Cortex of kidney (tissue), 1 donor: ENCODE measurements around the gene SPRY1.

Experiments used
- DNase-seq: peaks from one replicate; lab custom pipeline; 2025; lab: John Stamatoyannopoulos, UW

Gene SPRY1

DNA sequence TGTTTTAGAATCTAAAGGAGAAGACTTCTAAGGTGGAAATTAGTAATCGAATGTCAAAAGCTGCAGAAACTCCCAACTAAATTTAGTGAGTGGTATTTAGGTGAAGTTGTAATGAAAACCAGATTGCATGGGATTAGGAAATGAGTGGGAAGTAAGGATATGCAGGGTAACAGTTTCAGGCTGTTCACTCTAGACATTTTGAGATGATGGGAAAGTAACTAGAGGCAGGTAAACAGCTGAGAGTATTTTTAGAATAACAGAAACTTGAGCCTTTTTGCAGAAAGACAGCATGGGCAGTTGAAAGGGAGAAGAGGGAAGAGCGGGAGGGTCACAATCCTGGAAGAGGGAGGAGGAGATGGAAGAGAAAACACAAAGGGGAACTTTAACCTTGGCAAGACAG lies 12.7 kb downstream of the SPRY1 start:
- no peak for DNase-seq

DNA sequence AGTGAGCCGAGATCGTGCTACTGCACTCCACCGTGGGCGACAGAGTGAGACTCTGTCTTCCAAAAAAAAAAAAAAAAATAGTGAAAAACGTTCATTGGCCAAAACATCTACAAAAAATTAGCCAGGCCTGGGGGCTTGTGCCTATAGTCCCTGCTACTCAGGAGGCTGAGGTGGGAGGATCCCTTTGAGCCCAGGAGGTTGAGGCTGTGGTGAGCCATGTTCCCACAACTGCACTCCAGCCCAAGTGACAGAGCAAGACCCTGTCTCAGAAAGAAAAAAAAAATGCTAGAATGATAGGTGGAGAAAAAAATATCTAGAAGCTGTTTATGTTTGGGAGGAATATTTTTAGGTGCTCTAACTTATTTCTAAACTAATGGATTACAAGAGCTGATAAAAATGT lies 14.9 kb downstream of the SPRY1 start:
- DNase-seq, result no peak

- no peak for DNase-seq
These were observed 15.5 kb downstream of the SPRY1 start for GRCh38 chr4:123412091-123412505.

GRCh38 chr4:123412700-123413512 lies 16.3 kb downstream of the SPRY1 start:
- DNase-seq, result no peak

DNA sequence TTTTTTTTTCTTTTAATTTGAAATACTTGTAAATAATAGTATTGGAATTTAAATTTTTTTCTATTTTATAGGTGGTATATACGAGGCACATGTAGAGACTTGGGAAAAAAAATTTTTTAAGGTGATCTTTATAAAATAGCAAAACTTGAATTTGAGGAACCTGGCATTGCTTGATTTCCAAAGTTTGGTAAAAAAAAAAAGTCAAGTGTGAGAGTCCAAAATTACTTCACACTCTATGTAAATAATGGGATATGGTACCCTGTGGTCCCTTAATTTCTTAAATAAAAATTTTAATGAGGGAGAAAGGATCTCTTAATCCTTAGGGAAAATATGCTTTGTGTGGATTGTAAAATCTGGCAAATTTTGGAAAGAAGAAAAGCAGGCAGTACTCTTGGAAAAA lies 19.0 kb downstream of the SPRY1 start:
- DNase-seq, result no peak

DNA sequence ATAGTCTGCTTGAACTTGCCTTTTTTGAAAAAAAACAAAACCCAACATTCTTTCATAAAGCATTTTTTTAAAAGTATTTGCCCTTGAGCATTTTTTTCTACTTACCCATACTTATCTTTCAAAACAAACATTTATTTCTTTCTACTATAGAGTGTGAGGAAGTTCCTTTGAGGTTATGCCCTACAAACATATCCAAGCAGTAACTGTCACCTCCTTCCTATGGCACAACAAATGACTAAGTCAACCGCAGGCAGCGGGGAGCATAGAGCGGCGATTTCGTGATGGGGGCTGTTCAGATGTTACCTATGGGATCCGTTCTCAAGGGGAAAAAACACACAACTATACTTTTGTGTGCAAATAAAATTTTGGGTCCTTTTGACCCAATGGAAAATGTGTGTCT lies 19.4 kb downstream of the SPRY1 start:
- DNase-seq, result no peak

DNA sequence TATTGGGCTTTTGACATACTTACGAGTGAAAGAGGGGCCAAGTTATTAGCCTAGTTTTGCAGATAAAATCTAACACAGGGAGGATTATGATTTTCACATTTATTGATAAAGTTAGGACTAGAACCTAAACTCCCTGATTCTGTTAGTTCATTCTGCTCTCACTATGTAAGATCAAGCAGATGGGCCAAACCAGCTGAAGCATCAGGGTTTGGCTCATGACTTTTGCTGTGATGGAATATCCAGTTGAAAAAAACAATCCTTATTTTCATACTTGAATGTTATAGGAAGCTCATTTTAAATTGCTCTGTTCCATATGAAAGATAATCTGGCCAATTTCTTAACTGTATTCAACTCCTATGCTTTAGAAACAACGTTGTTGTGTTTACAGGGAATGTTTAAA lies 21.2 kb downstream of the SPRY1 start:
- DNase-seq, result no peak

GRCh38 chr4:123418351-123418931 lies 21.8 kb downstream of the SPRY1 start:
- DNase-seq, result no peak

DNA sequence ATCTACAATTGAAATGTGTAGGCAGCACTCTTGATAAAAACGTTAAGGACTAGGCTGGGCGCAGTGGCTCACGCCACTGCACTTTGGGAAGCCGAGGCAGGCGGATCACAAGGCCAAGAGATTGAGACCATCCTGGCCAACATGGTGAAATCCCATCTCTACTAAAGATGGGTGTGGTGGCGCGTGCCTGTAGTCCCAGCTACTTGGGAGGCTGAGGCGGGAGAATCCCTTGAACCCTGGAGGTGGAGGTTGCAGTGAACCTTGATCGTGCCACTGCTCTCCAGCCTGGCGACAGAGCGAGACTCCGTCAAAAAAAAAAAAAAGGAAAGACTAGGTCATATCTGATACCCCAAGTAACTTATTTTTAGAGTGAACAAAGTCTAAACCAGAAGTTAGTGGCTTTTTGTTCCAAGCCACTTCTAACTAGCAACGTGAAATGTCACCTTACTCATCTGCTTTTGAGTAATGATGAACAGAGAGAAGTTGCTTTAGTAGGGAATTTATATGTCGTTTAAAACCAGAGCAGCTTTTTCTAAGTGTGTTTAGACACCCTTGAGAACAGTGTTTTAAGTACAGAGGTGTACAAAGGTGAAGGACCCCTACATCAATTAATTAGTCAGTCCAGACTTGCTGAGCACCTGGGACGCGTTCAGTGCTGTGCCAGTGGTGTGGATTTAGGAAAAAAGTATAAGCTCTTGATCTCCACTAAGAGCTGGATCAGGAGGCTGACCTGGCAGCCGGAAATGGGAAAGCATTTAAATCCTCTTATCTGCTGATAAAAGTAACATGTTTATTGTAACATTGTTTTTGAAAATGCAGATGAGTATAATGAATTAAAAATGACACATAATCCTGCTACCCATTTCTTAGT lies 23.5 kb downstream of the SPRY1 start:
- no peak for DNase-seq

- DNase-seq, result no peak
These were observed 24.8 kb downstream of the SPRY1 start for GRCh38 chr4:123421227-123421936.

DNA sequence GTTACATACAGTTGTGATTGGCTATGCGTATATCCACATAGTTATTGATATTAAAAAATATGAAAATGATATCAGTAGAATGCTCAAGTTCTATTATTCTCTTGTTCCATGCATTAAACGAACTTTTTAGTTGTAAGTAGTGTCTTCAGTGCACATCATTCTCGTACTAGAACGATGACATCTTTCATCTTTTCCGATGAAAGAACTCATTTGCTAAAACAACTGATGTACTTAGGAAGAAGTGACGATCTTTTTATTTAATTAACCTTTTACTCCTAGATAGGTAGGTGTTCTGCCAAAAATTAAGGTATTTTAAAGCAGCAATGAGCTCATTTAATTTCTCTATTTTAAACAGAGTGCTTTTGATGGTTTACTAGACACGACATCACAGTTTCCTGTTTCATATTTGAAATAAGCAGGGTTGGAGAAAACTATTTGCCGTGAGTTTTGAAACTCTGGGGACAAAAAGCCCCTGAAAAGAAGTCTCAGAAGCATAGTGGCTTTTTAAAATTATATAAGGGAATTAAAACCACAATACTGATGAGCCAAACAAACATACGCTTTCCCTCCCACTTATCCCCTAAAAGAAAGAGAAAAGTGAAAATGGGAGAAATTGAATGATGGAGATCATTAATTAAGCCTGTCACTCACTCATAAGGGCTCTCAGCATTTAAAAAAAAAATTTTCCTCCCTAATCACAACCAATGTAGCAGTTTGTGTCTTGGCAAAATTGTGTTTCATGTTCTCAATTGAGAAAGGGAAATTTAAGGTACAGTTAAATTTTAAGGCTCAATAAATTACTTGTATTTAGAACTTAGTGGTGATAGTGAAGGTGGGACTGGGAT lies 25.6 kb downstream of the SPRY1 start:
- no peak for DNase-seq

DNA sequence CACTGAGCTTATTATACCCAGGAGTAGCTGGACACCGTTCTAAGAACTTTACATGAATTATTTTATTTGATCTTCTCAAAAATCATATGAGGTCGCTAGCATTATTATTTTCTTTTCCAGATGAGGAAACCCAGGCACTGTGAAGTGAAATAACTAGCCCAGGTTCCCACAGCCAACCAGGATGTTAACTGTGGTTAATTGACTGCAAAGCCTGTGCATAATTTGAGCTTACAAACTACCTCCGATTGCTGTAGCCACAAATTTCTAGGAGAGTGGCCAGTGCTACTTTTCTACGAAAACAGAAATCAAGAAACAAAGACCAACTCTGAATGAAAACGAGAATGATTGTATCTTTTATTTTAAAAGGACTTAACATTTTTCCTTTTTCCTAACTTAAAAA lies 27.2 kb downstream of the SPRY1 start:
- DNase-seq, result no peak

- no peak for DNase-seq
These were observed 31.4 kb downstream of the SPRY1 start for GRCh38 chr4:123427951-123428350.

DNA sequence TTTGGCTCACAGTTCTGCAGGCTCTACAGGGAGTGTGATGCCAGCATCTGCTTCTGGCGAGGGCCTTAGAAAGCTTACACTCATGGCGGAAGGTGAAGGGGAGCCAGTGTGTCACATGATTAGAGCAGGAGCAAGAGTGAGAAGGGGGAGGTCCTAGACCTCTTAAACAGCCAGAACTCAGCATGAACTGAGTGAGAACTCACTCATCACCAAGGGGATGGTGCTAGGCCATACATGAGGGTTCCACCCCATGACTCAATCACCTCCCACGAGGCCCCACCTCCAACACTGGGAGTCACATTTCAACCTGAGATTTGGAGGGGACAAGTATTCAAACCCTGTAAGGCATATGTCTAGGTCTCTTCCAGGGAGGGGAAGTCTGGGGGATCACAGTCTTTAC lies 33.4 kb downstream of the SPRY1 start:
- no peak for DNase-seq

GRCh38 chr4:123430501-123430900 lies 33.9 kb downstream of the SPRY1 start:
- no peak for DNase-seq

DNA sequence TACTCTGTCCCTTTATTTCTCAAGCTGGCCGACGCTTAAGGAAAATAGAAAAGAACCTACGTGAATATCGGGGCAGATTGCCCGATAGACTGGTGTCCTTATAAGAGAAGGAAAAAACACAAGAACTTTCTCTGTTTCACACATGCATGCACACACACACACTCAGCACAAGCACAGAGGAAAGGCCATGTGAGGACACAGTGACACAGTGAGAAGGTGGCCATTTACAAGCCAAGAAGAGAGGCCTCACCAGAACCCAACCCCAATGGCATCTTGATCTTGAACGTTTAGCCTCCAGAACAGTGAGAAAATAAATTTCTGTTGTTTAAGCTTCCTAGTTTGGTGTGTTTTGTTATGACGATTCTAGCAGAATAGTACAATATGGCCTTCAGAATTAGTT lies 37.0 kb downstream of the SPRY1 start:
- no peak for DNase-seq

GRCh38 chr4:123433976-123434375 lies 37.4 kb downstream of the SPRY1 start:
- no peak for DNase-seq

GRCh38 chr4:123435246-123436113 lies 38.9 kb downstream of the SPRY1 start:
- DNase-seq, result no peak

DNA sequence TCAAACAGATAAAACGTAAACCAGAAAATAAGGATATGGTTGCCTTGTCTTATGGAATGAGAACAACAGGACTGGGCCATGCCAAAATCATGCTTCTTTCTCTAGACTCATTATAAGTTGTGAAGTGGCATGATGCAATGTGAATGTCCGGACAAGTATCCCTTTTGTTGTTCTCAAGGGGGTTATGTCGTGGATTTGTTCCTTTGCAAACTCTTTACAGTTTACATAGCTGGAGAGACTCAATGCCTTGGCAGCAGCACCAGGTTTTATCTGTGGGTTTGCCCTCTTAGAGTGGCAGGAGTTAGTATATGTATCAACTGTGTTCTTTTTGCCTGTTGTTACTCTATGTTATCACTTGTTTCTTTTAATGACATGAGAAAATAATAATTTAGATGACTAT lies 41.4 kb downstream of the SPRY1 start:
- DNase-seq, result no peak
